Suppressor macrophage (primary cell): ENCODE results near the gene CHST4.
"Not testable (repeated sequence)": the region's sequence is repeated elsewhere in the genome, so short reads cannot be mapped to it uniquely, and the experiment has no call there.

ENCODE experiments used
- DNase-seq, 4 experiments: peaks; one replicate each; pipeline ENCODE4 v3.0.0-alpha.2; 2020 to 2022

CHST4 gene

DNA sequence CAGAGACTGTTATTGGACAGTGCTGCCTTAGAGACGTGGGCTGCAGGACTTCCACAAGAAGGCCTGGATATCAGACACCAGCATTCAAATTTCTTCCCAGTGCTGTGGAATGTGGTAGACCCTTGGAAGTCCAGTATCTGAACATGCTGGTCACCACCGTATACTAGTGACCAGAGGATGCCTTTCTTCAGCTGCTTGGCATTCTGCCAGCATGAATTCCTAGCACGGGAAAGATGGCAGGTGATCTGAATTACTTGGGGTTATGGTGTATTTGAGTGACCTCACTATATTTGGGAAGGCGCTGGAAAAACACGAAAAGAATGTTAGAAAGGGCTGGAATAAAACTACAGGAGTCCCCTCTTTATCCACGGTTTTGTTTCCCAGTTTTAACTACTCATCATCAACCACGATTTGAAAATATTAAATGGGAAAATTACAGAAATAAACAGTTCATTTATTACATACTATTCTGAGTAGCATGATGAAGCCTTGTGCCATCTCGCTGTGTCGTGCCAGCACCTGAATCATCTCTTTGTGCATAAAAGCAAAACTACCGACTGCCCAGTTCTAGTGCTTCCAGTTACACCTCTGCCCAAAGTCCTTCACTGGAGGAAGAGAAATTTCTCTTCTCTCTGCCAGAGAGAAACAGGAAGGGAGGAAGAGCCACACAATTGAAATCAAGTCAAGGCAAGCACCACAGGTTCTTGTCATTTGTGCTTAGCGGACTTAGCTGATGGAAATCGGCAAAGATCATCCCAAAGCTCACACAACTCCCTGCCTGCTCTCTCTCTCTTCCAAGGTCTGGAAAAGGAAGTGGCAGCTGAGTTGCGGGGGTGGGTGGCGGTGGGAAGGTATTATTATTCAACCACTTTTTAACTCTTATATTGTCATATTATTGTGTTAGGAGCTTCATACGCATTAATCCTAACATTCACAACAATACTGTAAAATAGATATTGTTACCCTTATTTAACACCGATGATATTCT is 1.4 kb upstream of the CHST4 start:
- no peak for DNase-seq

DNA sequence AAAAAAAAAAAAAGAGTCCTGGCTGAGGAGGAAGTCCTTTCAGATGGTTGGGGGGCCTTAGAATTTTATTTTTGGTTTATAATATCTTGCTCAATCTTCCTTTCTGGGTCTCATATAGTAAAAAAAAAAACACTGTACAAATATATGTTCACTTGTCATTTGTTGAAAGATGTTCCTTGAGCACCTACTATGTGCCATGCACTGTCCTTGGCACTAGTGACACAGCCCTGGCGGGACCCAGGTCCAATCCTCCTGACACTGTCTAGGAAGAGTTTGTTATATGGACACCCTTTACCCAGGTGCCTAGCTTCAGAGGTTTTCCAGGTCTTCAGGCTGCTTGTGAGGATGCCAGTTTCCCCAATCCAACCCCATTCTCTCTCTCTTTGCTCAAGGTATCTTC is 2.0 kb downstream of the CHST4 start:
- DNase-seq, result no peak

DNA sequence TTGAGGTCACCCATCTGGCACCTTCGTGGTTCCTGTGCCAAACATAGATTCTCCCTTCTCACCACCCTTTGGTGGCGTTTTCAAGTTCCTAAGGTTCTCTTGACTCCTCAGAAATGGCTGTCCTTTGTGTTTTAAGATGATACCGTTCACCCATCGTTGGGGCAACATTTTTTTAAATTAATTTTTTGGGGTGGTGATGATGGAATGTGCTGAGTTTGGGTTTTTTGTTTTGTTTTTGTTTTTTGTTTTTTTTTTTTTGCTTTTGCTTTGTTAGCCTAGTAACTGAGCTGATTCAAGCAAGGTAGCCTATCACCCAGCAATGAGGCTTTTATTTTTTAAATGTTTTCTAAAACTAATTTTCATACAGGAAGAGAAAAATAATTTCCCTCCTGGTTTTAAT is 2.6 kb downstream of the CHST4 start:
- DNase-seq, result no peak

DNA sequence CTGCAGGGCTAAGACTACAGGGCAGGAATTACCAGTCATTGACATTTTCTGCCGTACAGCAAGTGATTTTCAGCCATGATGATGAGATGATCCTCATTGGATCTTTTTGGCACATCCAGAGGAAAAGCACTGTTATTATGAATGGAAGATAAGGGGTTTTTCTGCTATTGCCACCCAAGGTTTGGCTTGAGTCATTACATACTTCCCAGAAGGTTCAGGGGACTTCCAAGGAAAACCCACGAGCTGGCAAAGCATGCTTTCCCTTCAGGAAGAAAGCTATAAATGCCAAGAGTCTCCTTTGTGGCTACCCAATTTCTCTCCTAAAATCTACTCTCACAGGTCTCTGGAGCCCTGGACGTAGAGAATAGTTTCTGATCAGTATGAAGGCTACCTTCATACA is 6.1 kb downstream of the CHST4 start:
- no peak for DNase-seq

DNA sequence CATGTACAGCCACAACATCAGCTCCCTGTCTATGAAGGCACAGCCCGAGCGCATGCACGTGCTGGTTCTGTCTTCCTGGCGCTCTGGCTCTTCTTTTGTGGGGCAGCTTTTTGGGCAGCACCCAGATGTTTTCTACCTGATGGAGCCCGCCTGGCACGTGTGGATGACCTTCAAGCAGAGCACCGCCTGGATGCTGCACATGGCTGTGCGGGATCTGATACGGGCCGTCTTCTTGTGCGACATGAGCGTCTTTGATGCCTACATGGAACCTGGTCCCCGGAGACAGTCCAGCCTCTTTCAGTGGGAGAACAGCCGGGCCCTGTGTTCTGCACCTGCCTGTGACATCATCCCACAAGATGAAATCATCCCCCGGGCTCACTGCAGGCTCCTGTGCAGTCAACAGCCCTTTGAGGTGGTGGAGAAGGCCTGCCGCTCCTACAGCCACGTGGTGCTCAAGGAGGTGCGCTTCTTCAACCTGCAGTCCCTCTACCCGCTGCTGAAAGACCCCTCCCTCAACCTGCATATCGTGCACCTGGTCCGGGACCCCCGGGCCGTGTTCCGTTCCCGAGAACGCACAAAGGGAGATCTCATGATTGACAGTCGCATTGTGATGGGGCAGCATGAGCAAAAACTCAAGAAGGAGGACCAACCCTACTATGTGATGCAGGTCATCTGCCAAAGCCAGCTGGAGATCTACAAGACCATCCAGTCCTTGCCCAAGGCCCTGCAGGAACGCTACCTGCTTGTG is 10.7 kb downstream of the CHST4 start:
- DNase-seq, result no peak

DNA sequence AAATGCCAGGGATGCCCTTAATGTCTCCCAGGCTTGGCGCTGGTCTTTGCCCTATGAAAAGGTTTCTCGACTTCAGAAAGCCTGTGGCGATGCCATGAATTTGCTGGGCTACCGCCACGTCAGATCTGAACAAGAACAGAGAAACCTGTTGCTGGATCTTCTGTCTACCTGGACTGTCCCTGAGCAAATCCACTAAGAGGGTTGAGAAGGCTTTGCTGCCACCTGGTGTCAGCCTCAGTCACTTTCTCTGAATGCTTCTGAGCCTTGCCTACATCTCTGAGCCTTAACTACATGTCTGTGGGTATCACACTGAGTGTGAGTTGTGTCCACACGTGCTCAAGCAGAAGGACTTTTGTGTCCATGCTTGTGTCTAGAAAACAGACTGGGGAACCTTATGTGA is 11.4 kb downstream of the CHST4 start:
- peak; percentile 38 to 63 (median 49) for DNase-seq

DNA sequence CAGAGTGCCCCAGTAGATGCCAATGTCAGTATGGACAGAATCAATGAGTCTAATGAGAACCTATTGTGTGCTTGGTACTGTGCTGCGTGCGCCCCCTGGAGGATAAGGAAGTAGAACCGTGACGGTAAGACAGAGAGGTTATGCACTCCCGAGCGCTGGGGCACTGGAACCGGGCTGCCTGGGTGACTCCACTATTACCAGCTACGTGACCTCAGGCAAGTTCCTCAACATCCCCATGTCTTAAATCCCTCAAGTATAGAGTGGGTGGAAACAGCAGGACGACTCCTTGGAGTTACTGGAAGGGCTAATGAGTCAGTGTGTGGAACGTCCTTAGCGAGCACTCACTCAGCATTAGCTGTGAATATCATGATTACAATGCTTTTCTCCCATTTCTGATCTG is 16.2 kb downstream of the CHST4 start:
- DNase-seq, result peak; percentile 59 to 77 (median 72)

DNA sequence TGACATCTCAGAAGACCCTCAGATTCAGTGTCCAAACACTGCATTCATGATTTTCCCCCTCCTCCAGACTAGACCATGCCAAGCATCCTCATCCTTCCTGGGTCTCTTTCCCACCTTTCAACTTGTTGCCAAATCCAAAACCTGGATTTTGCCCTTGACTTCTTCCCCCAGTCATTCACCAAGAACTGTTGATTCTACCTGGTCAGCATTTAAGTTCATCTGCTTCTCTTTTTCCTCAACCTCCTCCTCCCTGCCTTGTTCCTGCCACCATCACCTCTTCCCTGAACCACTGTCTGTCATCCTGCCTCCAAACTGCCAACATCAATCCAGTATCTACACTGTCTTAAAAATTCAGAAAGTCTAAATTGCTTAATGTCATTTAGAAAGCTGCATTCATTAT is 20.9 kb downstream of the CHST4 start:
- no peak for DNase-seq

DNA sequence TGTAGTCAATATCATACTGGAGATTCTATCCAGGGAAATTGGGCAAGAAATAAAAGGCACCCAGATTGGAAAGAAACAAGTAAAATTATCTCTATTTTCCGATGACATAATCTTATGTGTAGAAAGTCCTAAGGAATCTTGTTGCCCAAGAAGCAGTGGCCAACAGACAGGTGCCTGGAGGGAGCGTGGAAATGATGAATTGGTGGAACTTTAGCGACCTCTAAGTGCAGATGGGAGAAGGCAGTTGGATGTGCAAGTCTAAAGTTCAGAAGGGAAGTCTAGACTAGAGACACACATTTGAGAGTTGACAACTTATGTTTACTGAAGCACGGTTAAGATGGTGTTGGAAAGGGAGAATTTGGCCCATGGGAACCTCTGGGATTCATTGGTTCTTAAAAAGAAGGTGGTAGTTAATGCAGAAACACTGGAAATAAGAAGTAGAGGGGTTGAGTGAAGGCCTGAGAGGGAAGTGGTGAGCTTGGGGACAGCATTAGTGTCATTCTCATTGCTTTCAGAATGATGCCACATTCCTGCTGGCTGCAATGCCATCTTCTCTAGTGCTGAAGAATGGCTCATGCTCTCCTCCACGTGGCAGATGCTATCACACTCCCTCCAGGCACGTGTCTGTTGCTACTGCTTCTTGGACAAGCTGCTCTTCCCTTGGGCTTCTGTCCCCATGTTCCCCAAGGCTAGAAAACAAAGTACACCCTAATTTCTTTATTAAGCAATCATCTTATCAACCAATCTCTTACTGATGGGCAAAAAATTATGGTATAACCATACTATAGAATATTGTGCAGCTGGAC is 26.7 kb downstream of the CHST4 start:
- peak in 2 of 4 experiments; percentile 4 to 11 for DNase-seq

DNA sequence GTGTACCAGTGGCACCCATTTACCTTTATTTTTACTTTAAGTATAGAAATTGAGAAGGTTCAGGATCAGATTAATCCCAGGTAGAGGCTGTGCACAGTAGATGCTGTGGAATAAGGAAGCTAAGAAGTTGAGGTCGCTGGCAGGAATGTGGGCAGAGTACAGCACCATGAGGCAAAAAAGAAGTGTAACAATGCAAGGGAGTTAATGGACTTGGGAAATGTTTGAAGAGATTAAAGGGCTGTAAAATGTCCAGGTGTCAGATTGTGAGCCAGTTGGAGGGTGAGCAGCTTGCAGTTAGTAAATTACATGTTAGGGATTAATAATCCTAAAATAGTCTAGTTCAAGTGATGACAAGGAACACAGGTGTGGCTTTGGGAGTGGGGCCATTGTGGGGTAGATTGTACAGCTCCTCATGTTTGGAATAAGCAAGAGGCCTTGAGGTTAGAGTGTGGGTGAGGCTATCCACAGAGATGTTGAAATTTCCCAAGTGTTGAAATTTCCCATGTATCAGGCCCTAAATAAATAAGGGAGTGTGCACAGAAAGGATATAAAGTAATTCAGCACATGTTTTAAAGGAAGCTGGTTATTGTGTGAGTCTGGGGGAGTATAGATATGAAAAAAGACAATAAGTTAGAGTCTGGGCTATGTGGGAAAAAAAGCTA is 29.1 kb downstream of the CHST4 start:
- DNase-seq, result peak in 2 of 4 experiments; percentile 21 to 47

DNA sequence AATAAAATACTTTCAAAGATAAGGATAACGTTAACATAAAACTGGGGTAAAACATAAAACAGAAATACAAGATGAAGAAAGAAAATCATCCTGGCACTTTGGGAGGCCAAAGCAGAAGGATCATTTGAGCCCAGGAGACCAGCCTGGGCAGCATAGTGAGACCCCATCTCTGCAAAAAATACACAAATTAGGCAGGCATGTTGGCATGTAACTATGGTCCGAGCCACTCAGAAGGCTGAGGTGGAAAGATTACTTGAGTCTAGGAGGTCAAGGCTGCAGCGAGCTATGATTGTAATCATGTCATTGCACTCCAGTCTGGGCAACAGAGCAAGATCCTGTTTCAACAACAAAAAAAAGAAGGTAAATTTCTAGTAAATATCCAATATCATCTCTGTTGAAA is 31.1 kb downstream of the CHST4 start:
- no peak for DNase-seq

DNA sequence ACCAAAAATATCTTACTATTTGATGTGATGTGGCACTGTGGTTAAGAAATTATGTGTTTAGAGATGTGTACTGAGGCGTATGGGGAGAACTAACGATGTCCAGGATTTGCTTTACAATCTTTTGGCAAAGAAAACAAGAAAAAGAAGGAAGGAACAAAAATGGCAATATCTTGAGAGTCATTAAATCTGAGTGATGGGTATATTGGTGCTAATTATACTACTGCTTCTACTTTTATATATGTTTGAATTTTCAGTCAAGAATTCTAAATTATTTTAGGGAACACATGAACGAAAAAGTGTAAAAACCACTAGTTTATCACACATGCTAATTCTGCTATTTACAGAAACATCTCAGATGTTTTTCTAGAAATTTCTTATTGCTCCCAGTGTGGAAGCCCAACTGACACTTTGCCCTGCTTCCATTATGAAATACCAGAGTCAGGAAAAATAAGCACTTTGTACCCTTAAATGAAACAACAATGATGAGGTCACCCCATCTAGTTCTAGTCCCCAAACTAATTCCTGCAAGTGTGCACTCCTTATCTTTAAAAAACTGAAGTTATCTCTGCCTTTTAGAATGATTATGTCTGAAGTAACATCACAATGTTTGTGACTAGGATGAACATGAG is 31.8 kb downstream of the CHST4 start:
- DNase-seq, result no peak

DNA sequence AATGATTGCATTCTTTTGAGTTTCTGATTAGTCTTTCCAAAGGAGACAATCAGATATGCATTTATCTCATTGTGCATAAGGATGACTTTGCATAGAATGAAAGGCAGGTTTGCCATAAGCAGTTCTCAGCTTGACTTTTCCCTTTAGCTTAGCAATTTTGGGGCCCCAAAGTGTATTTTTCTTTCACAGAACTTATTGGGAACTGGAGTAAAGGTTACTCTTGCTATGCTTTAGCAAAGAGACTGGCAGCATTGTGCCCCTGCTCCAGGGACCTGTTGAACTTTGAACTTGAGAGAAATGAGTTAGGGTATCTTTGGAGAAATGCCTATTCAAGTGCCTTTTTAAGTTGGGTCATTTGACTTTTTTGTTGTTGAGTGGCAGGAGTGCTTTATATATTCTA is 33.6 kb downstream of the CHST4 start:
- no peak for DNase-seq

DNA sequence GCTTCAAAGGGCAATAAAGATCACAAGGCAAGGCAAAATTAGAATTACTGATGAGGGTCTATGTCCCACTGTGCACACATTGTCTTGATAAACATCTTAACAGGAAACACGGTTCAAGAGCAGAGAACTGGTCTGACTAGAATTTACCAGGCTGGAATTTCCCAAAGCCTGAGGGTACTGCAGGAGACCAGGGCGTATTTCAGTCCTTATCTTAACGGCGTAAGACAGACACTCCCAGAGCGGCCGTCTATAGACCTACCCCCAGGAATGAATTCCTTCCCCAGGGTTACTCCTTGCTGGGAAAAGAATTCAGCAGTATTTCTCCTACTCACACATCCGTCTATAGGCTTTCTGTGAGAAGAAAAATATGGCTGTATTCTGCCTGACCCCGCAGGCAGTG is 35.7 kb downstream of the CHST4 start:
- not testable (repeated sequence) for DNase-seq

DNA sequence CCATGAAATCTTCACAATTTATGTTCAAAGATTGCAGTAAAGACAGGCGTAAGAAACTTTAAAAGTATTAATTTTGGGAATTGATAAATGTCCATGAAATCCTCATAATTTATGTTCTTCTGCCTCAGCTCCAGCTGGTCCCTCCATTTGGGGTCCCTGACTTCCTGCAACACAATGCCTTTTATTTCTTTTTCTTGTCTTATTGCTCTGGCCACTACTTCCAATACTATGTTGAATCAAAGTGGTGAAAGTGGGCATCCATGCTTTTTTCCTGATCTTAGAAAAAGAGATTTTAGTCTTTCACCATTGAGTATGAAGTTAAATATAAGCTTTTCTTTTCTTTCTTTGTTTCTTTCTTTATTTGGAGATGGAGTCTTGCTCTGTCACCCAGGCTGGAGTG is 36.3 kb downstream of the CHST4 start:
- no peak for DNase-seq

DNA sequence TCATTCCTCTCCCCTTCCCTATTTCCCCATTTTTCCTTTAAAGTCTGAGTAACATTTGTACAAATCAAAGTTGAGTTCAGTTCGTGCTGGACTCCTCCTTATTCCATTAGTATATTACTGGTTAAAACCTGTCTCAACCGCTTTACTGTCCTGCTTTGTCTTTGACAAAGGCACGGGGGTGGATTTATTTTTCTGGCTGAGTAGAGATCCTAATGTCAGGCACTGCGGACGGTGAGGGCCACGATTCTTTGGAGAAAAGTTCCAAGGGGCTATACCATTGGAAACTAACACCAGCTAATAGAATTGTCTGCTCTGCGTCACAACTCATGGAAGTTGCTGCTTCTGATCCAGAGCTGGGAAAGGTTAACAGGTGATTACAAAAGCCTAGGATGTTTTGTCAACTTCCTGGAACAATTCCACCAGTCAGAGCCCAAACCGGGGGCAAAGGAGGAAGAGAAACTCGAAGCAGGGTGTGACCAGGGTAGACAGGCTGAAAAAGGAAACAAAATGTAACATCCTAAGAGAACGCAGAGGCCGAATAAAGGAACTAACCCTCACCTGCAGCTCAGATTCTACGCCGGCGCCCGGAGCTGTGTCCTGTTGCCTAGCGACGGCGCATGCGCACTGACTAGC is 38.2 kb downstream of the CHST4 start:
- peak; percentile 69 to 82 (median 77) for DNase-seq

DNA sequence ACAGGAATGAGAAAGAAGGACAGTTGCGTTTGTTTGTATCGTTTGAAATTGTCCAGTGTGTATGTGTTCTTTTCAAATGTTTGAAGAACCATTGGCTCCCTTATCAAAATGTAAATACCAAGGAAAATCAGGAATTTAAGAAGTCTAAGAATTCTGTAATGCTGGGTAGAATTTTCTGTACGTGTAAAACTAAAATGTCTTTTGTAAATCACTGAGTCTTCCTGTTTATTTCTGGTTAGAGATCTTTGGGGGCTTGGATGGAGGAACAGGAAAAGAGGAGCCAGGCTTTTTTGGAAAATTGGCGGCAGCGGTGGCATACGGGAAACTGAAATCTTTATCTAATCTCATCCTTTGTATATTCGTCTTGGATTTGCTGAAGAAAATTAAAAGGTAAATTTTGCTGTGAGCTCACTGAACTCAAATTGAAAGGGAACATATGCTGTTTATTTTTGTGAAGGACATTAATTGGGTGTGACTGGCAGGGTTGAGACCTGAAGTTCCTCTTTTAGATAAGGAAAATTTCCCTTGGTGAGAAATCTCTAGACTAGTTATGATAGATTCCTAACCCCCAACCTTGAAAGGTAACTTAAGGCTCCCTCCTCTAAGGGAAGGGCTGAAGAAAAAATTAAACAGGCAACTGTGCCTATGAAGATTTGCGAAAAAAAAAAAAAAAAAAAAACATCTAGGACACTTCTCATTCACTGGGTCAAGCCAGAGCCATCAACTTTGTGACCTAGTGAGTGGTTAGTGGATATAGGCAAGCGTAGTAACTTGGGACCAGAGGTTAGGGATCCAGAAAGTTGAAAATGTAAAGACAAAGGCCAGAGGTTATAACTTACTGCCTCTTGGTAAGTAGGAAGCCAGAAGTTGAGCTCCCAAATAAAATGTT is 39.8 kb downstream of the CHST4 start:
- DNase-seq, result peak in 2 of 4 experiments; percentile 5 to 33

DNA sequence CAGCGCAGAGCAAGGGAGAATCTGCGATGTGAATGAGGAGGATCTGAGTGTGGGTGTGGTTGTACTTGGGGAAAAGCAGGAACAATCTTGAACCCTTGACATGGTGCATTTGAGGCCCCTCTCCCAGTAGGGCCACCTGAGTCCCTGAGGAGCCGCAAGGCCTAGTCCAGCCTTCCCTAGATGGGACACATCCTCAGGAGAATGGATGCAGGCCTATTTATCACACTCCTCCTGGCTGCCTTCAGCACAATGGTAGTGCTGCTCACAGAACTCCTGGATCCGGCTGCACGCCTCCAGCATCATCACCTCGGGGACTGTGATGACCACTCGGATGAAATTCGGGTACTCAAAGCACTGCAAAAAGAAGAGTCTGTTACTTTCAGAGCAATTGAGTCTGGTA is 41.7 kb downstream of the CHST4 start:
- no peak for DNase-seq

DNA sequence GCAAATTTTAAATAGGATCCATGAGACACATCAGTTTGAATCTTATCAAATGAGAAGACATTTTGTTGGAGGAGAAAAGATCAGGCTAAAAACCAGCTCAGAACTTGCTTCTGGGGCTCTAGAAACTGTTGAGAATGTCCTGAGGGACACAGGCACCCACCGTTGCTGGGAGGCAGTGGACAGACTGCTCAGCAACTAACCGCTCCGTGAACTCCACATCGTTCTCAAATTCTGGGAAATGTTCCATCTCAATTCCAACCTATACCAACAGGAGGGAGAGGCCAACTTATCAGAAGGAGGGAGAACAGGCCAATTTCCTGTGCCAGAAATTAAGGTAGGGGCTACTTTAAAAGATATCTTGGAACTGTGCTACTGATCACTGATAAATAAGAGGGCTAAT is 42.3 kb downstream of the CHST4 start:
- no peak for DNase-seq

DNA sequence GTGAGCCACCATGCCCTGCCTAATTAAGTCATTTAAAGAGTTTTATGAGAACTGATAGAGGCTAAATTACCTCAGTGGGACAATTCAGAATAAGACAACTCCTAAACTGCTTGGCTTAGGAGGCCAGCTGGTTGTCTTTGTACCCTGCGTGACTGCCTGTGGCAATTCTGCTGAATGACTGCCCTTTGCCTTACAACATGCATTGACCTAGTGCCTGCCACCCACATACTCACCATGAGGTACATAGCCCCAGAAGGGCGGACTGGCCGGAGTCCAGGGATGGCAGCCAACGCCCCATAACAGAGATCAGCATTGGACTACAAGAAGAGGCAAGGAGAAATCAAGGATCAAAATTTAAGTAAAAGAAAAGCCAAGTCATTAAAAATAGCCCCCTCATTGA is 43.4 kb downstream of the CHST4 start:
- DNase-seq, result no peak
